GM21717 (cell line): ENCODE measurements around the gene SPTSSA.
A peak's percentile ranks its signal among the peaks of the same experiment; 100 is the strongest.

ENCODE experiments used
- ATAC-seq: cut with Tn5 transposase; IDR thresholded peaks from one replicate; pipeline ENCODE4 v1.9.1; 2021; ENCODE audit warnings: mild to moderate bottlenecking, moderate library complexity; ENCODE audit not compliant: unreplicated experiment

Gene SPTSSA

DNA sequence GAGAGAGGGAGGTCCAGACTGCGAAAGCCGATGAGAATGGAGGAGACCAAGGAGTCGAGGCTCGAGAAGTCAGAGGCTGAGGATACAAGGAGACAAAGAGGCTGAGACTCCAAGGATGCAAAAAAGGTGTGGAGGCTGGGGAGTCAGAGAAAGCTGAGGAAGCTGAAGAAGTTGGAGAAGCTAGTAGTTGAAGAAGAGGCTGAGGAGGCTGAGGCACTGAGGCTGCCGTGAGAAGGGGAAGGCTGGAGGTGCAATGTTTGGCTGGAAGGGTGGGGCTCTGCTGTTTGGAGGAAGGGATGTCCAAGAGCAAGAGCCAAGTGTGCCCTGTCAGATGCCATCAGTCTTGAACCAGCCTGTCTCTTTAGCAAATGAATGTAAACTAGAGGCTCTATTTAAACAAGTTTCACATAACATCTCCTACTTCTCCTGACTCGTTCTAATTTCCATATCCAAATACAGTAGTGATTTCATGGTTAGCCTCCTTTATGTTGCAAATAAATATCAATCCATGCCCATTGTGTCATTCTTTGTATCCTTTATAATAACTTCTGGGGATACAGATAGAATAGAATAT lies 10.8 kb upstream of the SPTSSA start:
- ATAC-seq: no peak

DNA sequence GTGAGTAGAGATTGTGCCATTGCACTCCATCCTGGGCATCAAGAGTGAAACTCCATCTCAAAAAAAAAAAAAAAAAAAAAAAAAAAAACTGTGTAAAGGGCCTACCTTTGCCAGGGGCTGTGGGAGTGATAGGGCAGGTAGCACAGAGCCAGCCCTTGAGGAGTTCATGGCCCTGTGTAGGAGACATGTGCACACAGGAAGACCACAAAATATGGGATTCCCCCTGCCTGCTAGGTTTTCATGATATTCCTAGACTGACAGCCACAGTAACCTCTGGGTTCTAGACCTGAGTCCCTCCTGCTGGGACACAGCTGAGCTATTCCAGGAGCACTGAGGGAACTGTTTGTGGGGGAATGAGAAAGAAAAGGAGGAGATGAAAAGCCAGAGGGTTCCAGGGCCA lies 8.3 kb upstream of the SPTSSA start:
- ATAC-seq: no peak

DNA sequence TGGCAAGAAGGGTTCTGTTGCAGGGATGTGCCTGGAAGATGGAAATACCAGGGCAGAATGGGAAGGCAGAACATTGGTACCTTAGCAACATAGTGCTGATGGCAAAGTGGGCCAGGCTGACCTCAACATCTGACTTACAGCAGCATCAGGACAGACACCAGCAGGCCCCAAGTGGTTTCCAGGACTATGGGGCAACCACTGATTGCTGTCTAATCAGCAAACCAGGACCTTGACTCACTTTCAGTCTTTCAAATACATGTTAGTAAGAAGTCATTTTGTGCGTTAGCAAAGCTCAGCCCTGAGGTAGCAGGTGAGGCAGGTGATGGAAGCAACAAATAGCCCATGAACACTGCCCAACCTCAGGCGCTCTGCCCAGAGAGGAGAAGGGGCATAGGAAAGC lies 4.7 kb upstream of the SPTSSA start:
- no peak for ATAC-seq

DNA sequence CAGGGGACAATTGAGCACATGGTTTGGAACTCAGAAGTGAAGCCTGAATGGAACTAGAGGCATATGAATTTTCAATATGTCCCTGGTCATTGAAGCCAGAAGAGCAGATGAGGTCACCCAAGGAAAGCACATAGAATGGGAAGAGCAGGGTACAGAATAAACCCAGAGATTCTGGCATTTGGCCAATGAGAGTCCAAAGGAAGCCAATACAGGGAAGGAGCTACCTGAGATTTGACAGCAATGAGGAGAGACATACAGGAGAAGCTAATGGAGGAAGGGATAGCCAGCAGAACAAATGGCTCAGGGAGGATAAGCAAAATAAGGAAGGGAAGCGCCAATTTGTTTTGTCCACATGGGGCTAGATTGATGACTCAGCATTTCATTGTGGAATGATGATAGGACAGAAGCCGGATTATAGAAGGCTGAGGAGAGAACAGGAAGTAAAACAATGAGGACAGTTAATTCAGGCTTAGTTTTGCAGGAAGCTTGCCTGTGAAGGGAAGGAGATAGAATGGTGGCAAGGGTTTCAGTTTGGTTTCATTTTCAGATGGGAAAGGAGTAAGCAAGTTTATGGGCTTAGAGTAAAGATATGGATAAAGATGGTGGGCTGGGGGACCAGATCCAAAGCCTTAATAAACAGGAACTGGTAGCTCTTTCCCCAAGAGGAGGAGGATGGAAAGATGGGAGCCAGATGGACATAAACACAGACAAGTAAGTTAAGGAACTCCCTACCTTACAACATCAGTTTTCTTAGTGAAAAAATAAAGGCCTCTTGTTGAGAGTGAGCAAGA lies 3.2 kb upstream of the SPTSSA start:
- ATAC-seq: no peak

DNA sequence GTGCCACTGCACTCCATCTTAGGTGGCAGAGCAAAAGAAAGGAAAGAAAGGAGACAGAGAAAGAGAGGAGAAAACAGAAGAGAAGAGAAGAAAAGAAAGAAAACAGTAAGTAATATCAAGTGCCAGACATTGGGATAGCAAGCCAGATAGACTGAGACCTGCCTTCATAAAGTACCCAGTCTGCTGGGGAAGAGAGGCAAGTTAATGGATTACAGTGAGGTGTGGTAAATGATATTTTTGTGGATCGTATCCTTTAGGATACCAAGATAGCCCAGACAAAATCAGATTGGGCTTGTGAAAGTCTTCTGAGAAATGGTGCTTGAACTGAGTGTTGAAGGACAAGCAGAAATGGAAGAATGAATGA lies 1.5 kb upstream of the SPTSSA start:
- ATAC-seq: no peak

DNA sequence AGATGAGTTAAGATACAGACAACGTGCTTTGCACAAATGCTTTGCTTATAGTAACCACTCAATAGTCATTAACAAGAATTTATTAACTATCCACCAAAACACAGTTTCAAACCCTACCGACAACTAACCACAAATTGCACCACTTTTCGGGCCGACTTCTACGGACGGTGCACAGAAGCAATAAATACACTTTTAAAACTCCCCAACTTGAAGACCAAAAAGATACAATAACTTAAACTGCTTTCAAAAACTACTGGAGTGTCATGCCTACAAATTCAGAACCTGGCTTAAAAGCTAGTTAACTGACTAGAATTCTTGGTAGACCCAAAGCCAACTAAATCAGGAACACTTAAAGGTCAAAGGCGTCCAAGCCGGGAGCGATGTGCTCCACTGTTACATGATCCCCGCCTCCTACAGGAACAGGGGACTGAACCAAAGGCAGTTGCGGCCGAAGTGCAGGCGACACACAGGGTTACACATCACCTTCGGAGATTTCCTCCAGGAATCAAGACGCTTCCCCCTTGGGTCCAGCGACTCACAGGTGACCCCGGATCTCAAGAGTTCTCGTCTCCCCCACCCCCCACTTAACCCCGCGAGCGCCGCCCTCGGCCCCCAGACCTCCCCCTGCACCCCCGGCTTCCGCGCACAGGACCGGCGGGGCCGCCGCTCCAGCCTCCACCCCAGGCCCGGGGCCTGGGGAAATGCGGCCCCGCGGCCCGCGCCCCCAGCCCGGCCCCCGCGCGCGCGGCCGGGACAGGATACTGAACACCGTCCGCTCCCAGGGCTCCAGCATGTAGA lies 507 bp downstream of the SPTSSA start:
- peak; percentile 36 for ATAC-seq

DNA sequence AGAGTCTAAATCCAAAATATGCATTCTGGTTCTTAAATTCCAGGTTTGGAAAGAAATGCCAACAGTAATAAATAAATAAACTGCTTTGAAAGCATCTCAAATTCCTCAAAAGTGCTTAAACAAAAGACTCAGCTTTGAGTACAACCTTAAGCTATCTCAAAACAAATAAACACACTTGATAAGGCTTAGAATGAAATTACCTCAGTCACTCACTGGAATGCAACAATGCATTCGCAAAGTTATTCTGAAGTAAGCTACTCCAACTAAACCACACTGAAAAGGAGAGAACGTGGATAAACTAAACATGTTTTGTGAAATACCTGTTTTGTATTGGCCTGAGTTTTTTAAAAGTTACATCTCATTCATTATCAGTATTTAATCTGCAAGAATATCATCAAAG lies 1.2 kb downstream of the SPTSSA start:
- no peak for ATAC-seq

DNA sequence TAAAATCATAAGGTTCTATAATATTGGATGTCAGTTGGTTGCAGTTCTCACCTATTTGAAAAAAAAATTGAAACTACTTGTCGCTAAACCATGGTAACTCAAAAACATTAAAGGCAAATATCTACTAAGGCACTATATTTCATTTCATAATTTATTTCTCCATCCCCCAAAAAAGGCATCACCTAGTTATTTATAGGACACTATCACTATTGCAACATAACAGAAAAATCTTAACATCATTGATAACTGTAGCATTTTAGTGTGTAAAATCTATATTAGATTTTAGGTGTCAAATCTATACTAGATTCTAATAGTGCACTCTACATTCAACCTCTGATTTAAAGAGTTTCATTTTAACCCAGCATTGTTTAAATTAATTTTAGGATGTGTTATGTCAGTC lies 1.7 kb downstream of the SPTSSA start:
- ATAC-seq: no peak

DNA sequence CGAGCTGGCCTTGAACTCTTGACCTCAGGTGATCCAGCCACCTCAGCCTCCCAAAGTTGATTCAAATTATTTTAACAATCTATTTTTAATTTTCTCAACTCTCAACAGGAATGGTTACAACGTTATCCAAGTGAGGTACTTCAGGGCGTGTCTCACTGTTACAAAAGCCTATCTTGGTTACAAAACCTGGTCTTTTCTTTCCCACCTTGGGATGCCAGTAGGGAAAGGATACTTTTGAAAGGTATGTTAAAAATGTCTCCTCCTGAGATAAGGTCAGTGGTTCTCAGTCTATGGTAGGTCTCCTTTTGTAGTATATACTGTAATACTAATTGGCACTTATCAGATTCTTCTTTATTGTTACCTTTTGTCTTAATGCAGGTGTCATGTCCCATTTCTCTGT lies 4.9 kb downstream of the SPTSSA start:
- no peak for ATAC-seq

DNA sequence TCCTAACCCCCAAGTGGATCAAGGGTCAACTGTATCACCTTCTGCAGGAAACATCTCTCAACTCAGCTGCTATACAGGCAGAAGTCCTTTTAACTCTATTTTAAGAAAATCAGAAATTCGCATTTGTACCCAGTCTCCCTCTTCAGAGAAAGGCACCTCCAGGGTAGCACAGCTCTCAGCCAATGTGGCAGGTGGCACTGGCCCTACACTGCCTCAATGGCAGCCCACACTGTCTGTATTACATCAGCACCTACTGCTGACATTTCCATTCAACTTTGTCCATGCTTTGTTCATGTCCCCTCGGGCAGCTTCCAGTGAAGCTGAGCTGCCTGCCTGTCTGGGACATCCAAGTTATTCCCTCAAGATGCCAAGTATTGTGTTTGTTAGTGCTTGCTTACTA lies 8.8 kb downstream of the SPTSSA start:
- ATAC-seq: no peak

DNA sequence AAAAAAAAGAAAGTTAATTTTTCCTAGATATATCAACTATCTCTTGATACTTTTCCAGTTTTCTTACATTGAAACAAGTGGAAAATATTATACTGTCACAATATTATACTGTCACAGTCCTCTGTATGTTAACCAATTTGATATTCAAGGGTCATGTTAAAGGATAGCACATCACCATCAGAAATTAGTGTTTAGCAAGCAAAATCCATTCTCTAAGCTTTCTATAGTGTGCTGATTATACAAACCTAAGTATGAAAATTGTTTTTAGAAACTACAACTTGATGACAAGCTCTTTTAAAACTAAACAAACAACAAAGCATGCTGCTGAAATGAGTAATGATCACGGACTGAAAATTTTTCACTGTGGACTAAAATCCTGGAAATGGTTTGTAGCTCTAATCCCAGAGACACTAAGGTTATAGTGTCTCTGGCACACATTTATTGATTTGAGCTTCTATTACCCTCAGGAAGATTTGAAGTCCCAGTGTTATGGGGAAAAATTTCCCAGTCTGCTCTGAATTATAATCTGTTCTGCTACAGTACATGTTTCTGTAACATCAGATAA lies 9.7 kb downstream of the SPTSSA start:
- no peak for ATAC-seq

DNA sequence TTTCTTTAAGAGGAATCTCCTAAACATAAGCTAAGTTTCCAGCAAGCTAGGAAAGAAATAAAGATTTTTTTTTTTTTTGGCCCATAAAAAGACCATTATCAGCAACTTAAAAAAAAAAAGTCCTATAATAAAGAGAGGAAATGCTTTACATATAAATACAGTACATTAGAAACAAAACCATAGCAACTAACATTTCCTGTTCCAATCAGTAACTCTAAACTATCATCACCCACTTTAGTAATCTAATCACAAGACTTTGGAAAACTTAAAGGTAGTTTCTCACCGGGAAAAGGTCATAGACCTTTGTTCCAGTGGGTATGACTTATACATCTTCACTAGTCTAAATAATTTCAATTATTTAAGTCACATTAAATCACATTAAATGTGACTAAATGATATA lies 11.1 kb downstream of the SPTSSA start:
- ATAC-seq: no peak

DNA sequence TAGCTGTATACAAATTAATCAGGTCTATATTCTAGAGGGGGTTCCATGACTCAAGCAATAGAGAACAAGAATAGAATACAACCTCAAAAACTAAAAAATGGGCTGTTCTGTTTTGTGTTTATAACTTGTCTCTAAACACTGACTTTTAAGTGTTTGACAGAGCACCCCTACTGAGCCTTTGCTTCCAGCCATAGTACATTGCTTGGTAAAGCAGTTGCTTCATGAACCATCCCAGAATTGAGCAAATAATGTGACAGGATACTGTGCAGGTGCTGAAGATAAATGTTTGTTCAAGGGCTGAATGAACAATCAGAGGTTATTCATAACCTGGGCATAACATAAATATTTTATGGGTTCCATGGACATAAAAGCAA lies 11.5 kb downstream of the SPTSSA start:
- ATAC-seq: no peak

DNA sequence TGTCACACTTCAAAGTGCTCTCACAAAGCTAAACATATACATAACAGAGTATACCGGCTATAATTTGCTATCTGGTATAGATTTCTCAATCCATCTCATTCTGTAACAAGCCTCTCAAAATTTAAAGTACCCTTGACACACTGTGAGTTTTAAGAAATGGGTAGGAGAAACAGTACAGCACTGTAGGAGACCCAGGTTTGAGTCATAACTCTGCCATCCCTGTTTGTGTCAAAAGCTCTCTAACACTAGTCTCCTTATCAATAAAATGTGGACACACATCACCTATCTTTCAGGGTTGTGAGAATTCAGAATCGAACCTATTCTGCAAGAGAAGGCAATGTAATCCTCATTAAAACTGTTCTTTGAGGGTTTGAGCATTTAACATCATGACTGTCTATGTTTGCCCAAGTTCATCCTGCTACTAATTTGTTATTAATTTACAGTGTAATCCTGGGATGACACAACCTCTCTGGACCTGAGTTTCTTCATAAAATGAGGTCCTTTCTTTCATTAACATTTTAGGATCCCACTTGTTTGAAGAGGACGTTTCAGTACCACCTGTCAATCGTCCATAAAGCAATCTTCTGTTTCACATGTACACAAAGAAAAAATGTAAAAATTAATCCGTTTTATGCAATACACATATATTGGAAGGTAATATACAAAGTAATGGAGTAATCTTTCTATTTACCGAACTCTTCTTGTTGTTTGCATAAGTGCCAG lies 12.1 kb downstream of the SPTSSA start:
- no peak for ATAC-seq

DNA sequence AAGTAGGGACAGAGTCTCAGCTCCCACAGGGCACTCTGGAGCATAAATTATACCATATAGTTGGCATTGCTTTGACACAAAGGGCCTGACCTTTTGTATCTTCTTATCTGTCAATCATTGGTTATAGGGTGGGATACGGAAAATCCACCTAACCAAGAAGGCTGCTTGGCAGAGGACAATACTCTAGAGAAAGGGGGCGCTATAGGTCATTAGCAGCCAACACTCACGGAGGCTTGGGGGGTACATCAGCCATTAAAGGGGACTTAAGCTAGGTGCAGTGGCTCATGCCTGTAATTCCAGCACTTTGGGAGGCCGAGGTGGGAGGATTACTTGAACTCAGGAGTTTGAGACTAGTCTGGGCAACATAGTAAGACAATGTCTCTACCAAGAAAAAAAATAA lies 22.9 kb downstream of the SPTSSA start:
- ATAC-seq: no peak

DNA sequence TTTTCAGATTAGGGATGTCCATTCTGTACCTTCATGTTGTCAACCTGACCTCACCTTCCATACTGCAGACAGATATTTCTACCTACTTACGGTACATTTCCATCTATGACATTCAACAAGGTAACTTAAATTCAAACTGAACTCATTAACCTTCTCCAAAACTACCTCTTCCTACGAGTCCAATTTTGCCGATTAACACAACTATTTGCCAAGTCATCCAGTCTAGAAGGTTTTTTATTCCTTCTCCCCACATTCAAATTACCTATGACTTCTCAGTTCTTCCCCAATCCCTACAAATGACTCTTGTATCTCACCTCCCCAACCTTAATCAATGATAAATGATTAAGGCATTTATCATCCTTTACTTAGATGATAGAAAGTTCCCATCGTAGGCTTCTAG lies 23.6 kb downstream of the SPTSSA start:
- no peak for ATAC-seq

DNA sequence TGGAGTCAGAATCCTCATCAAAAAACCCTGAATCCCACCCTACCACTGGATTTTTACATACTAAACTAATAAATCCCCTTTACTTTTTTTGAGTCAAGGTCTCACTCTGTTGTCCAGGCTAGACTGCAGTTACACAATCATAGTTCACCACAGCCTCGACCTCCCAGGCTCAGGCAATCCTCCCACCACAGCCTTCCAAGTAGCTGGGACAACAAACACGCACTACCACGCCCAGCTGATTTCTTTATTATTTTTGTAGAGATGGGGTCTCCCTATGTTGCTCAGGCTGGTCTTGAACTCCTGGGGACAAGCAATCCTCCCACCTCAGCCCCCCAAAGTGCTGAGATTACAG lies 24.3 kb downstream of the SPTSSA start:
- ATAC-seq: no peak

DNA sequence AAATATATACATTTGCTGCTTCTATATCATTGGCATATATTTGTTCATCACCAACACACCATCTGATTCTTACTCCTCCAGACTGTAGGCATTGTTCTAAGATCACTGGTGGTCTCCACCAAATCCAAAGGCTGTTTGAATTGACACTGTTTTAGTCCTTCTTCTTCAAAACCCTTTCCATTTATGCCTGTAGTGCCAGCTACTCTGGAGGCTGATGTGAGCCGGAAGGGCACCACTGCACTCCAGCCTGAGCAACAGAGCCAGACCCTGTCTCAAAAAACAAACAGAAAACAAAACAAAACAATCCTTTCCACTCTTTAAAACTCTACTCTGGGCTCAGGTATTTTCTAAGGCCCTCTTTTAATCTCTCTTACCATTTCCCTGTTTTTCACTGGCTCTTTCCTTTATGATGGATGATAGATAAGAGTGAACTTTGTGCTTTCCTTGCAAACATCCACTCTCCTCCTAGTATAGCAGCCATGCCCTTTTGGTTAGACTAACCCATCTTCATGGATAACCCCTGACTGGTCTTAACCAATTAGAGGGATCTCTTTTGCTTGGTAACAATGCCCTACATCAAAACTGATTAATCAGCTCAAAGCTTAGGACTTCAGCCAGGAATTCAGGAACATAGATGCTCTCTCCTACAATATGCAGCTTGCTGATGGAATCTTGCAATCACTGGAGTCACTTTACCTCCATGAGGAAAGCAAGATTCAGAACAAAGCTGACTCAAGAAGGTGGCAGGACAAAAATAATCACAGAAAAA lies 24.9 kb downstream of the SPTSSA start:
- ATAC-seq: no peak

DNA sequence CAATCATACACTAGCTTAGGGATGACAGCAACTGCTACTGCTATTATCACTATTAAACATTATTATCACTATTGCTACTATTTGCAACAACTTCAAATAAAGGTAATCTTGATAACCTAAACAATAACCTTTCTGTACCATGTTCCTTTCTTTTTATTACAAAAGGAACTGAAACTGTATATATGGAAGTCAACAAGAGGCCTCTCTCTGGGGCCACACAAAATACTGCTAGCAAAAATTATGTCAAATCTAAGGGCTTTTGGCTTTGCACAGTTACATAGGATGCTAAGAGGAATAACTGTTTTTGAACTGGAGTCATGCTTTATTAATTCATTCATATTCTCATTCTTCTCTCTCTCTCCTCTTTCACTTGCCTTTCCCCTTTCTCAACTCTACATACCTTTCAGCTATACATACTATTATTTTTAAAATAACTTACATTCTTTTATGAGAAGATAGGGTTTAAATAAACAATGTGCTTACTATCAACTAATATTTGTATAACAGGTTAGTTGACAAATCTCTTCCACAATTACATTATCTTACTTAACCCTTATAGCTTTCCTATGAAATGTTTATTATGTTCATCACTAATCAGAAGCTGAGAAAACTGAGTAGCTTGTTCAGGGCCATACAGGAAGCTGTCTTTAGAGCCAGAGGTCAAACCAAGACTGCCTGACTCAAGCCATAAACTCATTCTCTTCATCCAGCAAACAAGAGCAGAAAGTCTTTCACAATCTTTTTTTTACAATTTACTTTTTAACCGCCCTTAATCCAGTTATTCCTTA lies 25.7 kb downstream of the SPTSSA start:
- no peak for ATAC-seq

DNA sequence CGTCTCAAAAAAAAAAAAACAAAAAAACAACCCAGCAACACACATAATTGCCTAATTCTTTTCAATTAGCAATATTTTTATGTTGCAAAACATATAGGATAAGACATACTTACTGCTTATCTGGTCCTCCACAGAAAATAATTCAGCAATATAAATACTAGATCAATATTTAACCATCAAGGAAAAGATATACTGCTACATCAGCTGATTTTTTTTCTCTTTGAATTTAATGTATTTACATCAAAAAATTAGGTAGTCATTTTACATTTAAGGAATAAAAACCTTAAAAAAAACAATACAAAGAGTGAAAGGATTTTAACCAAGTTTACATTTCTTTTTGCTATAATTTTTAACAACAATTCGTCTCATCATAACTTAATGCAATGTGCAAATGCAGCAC lies 28.1 kb downstream of the SPTSSA start:
- ATAC-seq: no peak
